ENCODE measurements around the gene TIGD1. TPM values are rescaled to one million over a fixed set of nuclear protein-coding genes. Genes with fewer than 3 reads are reported as not detected.

TIGD1 gene
- total and polyA plus RNA-seq, 2 of the 13 experiments (the other 11 are each of a cell fraction or from before 2014, with no cell fraction given): 3.5 to 9.5 TPM

DNA sequence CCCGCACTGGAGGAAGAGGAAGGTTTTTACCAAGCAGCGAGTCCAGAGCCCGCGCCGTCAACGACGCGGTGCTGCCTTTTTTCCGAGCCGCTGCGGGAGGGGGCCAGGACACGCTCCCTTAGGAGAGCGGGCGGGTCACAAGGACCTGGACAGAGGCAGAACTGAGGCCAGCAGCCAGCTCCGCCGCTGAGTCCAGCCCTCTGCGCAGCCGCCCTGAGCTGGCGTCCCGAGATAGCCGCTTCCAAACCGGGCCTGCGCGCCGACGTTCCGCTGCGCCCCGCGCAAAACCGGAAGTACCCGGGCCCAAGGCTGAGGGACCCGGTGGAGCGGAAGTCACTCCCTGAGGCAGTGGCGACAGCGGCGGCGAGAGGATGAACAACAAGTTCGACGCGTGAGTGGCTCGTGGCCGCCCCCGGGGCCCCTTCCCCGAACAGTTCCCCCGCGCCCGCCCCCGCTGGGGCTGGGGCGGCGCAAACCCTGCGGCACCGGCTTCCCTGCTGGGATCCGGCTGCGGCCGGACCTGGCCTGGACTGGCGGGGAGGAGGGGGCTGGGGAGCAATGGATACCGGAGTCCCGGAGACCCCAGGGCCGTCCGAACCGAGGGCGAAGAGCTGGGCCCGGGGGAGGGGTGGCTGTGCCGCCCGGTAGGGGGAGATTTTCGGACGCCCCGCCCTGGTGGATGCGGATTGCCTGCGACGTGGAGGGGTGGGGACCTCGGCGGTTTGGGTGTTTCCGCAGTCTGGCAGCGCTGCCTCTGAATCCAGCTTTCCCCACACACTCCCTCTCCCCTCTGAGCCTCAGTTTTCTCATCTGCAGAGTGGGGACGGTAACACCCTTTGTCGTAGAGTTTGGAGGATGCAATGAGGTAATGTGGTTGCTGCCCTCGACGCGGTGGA, at the start of gene TIGD1, which contains the start of gene EIF4E2 (continued):
- TF ChIP-seq TAF15 (IDR thresholded peaks at IDR 0.05; ENCODE audit: low read depth, low read length, poor library complexity, severe bottlenecking) (peak; percentile 81), TOE1 (CRISPR knock-in tag; IDR thresholded peaks at IDR 0.05) (peak; percentile 94; the same call in 1 of the 2 replicates), HOXA7 (CRISPR knock-in tag; IDR thresholded peaks at IDR 0.05) (peak; percentile 95; the same call in 1 of the 2 replicates), POGZ (CRISPR knock-in tag; IDR thresholded peaks at IDR 0.05) (peak; percentile 99), ZSCAN20 (CRISPR knock-in tag; IDR thresholded peaks at IDR 0.05; ENCODE audit: borderline replicate concordance) (peak; percentile 98; the same call in 1 of the 2 replicates), ZNF775 (CRISPR knock-in tag; IDR thresholded peaks at IDR 0.05; ENCODE audit: borderline replicate concordance) (peak; percentile 96), MEF2D (CRISPR knock-in tag; IDR thresholded peaks at IDR 0.05) (peak; percentile 94), ZNF510 (CRISPR knock-in tag; IDR thresholded peaks at IDR 0.05; ENCODE audit: low read depth) (peak; percentile 94), ELF1 (CRISPR knock-in tag; IDR thresholded peaks at IDR 0.05) (peak; percentile 97), ZNF317 (CRISPR knock-in tag; IDR thresholded peaks at IDR 0.05) (peak; percentile 94), HCFC1 (IDR thresholded peaks at IDR 0.05; ENCODE audit: low read depth, low read length) (peak; percentile 79), ZNF234 (CRISPR knock-in tag; conservative IDR thresholded peaks at IDR 0.05) (peak; percentile 99), ZNF207 (IDR thresholded peaks at IDR 0.05; ENCODE audit: borderline replicate concordance) (no peak), ZNF773 (CRISPR knock-in tag; IDR thresholded peaks at IDR 0.05; ENCODE audit: borderline replicate concordance) (peak; percentile 98; the same call in 1 of the 2 replicates), PRMT3 (CRISPR knock-in tag; IDR thresholded peaks at IDR 0.05; ENCODE audit: borderline replicate concordance, low read depth) (no peak; the same call in 1 of the 2 replicates), ZNF569 (CRISPR knock-in tag; IDR thresholded peaks at IDR 0.05; ENCODE audit: borderline replicate concordance) (peak; percentile 98; the same call in 1 of the 2 replicates), NFKBIZ (CRISPR knock-in tag; IDR thresholded peaks at IDR 0.05) (peak; percentile 98), ZNF256 (CRISPR knock-in tag; conservative IDR thresholded peaks at IDR 0.05) (peak; percentile 97), SMAD1 (CRISPR knock-in tag; IDR thresholded peaks at IDR 0.05; ENCODE audit: borderline replicate concordance, low read depth) (peak; percentile 96; the same call in 1 of the 2 replicates)
- TF ChIP-seq, protein P1, sequence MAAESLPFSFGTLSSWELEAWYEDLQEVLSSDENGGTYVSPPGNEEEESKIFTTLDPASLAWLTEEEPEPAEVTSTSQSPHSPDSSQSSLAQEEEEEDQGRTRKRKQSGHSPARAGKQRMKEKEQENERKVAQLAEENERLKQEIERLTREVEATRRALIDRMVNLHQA (CRISPR knock-in tag; IDR thresholded peaks at IDR 0.05): no peak
- TF ChIP-seq, protein P2, sequence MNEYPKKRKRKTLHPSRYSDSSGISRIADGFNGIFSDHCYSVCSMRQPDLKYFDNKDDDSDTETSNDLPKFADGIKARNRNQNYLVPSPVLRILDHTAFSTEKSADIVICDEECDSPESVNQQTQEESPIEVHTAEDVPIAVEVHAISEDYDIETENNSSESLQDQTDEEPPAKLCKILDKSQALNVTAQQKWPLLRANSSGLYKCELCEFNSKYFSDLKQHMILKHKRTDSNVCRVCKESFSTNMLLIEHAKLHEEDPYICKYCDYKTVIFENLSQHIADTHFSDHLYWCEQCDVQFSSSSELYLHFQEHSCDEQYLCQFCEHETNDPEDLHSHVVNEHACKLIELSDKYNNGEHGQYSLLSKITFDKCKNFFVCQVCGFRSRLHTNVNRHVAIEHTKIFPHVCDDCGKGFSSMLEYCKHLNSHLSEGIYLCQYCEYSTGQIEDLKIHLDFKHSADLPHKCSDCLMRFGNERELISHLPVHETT (CRISPR knock-in tag; conservative IDR thresholded peaks at IDR 0.05): peak; percentile 97
- TF ChIP-seq, protein P3, sequence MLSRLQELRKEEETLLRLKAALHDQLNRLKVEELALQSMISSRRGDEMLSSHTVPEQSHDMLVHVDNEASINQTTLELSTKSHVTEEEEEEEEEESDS (CRISPR knock-in tag; IDR thresholded peaks at IDR 0.05; ENCODE audit: borderline replicate concordance): peak; percentile 87
- TF ChIP-seq, protein P4, sequence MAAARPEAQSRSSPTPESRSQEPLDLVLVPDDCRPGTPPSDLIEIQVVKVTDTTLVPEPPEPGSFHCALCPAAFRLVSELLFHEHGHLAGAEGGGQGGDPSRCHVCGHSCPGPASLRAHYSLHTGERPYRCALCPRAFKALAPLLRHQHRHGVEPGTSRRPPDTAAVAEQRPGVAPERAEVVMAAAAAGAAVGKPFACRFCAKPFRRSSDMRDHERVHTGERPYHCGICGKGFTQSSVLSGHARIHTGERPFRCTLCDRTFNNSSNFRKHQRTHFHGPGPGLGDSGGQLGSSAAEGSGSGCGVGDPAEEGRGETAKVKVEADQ (CRISPR knock-in tag; IDR thresholded peaks at IDR 0.05; ENCODE audit: borderline replicate concordance): peak; percentile 93
- TF ChIP-seq, protein P5, sequence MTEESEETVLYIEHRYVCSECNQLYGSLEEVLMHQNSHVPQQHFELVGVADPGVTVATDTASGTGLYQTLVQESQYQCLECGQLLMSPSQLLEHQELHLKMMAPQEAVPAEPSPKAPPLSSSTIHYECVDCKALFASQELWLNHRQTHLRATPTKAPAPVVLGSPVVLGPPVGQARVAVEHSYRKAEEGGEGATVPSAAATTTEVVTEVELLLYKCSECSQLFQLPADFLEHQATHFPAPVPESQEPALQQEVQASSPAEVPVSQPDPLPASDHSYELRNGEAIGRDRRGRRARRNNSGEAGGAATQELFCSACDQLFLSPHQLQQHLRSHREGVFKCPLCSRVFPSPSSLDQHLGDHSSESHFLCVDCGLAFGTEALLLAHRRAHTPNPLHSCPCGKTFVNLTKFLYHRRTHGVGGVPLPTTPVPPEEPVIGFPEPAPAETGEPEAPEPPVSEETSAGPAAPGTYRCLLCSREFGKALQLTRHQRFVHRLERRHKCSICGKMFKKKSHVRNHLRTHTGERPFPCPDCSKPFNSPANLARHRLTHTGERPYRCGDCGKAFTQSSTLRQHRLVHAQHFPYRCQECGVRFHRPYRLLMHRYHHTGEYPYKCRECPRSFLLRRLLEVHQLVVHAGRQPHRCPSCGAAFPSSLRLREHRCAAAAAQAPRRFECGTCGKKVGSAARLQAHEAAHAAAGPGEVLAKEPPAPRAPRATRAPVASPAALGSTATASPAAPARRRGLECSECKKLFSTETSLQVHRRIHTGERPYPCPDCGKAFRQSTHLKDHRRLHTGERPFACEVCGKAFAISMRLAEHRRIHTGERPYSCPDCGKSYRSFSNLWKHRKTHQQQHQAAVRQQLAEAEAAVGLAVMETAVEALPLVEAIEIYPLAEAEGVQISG (CRISPR knock-in tag; IDR thresholded peaks at IDR 0.05): peak; percentile 98
